GM18517 (cell line): ENCODE measurements around the gene PRR5.
A peak's percentile ranks its signal among the peaks of the same experiment; 100 is the strongest.
"Not testable (repeated sequence)": the region's sequence is repeated elsewhere in the genome, so short reads cannot be mapped to it uniquely, and the experiment has no call there.

Experiments used
- ATAC-seq: cut with Tn5 transposase; IDR thresholded peaks from one replicate; pipeline ENCODE4 v1.9.1; 2021; ENCODE audit warnings: mild to moderate bottlenecking, moderate library complexity; ENCODE audit not compliant: unreplicated experiment

Gene PRR5, protein sequence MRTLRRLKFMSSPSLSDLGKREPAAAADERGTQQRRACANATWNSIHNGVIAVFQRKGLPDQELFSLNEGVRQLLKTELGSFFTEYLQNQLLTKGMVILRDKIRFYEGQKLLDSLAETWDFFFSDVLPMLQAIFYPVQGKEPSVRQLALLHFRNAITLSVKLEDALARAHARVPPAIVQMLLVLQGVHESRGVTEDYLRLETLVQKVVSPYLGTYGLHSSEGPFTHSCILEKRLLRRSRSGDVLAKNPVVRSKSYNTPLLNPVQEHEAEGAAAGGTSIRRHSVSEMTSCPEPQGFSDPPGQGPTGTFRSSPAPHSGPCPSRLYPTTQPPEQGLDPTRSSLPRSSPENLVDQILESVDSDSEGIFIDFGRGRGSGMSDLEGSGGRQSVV

DNA sequence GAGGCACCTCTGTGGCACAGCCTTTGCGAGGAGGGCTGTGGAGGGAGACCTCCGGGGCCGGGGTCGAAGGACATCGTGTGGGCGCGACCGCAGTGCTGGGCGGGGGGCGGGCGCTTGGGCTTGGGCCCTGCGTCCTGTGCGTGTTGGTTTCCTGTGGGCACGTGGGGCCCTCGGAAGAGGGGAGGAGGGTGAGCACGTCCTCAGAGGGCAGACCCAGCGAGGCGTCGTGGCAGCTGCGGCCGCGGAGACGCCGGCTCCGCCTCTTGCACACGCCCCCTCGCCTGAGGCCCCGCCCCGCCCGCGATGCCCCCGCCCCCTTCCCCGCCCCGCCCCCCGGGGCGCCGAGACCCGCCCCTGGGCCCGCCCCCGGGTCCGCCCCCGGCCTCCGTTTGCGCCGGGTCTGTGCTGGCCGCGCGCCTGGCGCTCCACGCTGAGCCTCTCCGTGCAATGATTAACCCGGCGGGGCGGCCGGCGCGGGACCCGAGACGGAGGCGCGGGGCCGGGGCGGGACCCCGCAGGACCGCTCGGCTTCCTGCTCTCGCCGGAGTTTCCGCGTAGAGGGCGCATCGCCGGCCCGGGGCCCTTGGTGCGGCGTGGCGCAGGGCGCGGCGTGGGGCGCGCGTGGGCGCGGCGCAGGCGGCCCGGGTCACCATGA lies at the start of gene PRR5:
Gene PRR5 (plus strand): TSS at position 381 of the 655 bp plus-strand sequence. CDS start 271 bp downstream, at position 652.
- ATAC-seq: peak; percentile 47

DNA sequence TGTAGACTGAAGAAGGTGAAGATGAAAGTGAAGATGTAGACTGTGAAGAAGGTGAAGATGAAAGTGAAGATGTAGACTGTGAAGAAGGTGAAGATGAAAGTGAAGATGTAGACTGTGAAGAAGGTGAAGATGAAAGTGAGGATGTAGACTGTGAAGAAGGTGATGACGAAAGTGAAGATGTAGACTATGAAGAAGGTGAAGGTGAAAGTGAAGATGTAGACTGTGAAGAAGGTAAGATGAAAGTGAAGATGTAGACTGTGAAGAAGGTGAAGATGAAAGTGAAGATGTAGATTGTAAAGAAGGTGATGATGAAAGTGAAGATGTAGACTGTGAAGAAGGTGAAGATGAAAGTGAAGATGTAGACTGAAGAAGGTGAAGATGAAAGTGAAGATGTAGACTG lies 49.1 kb upstream of the PRR5 start:
- not testable (repeated sequence) for ATAC-seq

- ATAC-seq: no peak
Measured at GRCh38 chr22:44658311-44658953, 43.6 kb upstream of the PRR5 start.

GRCh38 chr22:44659140-44659539 lies 42.9 kb upstream of the PRR5 start:
- no peak for ATAC-seq

- ATAC-seq: no peak
Measured at GRCh38 chr22:44660051-44660830, 41.8 kb upstream of the PRR5 start.

- ATAC-seq: no peak
Measured at GRCh38 chr22:44661070-44661469, 40.9 kb upstream of the PRR5 start.

DNA sequence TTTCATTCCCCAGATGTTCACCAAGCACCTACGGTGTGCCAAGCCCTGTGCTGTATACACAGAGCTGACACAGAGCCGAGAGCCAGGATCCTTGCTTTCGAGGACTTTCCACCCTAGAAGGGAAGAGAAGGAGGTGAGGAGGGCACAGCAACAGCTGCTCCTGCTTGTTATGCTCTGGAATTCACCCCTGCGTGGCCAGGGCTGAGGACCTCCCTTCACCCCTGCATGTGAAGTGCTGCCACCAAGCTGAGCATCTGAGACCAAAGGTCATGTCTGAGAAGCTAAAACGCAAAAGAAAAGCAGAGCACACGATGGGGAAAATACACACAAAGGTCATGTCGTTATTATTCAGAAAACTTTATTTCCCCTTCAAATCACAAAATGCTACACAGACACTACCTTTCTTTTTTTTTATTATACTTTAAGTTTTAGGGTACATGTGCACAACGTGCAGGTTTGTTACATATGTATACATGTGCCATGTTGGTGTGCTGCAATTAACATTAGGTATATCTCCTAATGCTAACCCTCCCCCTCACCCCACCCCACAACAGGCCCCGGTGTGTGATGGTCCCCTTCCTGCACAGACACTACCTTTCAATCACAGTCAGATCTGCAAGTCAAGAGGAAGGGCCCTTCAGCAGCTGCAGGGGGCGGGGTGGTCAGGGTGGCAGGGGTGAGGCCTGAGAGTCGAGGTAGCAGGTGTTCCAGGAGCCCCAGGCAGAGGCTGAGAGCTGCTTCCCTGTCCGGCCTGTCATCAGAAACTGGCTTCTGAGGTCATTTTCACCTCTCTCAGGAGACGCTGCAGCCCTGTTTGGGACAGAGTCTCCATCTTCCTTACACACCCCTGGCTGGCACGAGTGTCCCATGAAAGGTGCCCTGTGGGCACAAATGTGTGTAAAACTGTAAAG lies 40.1 kb upstream of the PRR5 start:
- no peak for ATAC-seq

- no peak for ATAC-seq
Measured at GRCh38 chr22:44663256-44663999, 38.6 kb upstream of the PRR5 start.

DNA sequence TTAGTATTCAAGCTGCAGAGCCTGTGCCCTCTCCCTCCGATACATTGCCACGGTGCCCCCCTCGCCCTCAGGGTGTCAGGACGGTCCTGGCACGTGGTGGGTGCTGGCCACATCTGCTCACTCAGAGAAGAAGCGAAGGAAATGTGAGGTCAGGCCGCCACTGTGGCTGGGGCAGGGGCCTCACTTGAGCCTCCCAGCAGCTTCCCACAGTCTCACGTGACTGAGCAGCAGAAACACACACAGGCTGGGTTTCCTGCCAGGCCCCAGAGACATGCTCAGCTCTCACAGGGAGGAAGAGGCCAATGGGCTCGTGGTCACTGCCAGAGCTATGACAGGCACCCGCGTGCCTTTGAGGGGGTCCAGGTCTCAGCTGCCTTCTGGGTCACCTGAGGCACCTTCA lies 37.9 kb upstream of the PRR5 start:
- ATAC-seq: no peak

DNA sequence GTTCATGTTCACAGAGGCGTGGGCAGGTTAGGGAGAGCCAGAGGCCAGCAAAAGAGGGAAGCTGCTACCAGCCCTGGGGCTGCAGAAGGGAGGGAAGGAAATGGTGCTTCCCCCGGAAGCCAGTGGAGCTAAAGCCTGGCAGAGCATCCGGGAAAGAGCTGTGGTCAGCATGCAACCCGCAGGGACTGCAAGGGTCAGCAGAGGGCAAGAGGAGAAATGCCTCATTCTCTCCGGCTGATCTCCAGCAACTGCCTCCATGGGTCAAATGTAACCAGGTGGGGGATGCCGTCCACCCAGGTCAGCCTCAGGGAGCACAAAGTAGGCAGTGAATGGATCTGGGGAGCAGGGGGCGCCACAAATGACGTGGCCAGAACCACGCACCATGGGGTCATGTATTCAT lies 36.9 kb upstream of the PRR5 start:
- no peak for ATAC-seq

DNA sequence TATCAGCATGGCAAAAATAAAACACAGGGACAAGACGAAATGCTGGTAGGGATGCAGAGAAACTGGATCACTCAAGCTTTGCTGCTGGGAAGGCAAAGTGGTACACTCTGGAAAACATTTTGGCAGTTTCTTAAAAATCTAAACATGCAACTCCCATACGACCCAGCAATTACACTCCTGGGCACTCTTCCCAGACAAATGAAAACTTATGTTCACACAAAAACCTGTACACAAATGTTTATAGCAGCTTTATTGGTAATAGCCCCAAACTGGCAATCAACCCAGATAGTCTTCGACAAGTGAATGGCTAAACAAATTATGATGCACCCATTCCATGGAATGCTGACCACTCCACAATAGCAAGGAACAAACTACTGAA lies 35.8 kb upstream of the PRR5 start:
- no peak for ATAC-seq

DNA sequence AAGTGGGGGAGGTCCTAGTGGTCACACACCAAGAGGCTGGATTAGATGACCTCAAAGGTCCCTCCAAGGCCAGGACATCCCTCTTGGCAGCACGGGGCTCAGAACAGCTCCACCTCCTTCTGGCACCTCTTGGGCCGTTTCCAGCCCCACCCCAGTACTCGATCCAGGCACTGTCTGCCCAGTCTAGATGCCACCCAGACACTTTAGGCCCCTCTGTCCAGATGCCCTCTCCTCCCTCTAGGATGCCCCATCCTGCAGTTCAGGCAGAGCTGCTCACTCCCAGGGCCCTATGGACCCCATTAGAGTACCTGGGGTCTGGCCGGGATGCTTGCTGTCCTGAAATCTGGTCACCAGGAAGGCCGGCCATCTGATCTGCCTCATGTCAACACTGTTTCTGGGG lies 34.7 kb upstream of the PRR5 start:
- ATAC-seq: no peak

DNA sequence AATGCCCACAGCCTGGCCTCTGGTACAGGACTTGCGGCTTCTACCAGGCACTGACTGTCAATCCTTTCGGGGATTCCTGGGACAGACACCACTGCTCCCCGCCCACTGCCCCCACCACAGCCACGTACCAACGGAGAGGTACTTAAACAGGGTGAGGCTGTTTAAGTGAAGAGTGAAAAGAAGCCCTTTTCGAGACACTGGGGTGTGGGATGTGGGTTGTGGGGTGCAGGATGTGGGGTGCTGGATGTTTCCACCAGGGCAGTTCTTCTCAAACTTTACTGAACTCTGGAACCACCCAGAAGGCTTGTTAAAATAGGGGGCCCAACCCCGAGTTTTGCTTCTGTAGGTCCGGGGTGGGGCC lies 34.2 kb upstream of the PRR5 start:
- no peak for ATAC-seq

- no peak for ATAC-seq
Measured at GRCh38 chr22:44668190-44668885, 33.7 kb upstream of the PRR5 start.

- no peak for ATAC-seq
Measured at GRCh38 chr22:44668886-44669521, 33.0 kb upstream of the PRR5 start.

GRCh38 chr22:44669561-44669976 lies 32.4 kb upstream of the PRR5 start:
- ATAC-seq: no peak

DNA sequence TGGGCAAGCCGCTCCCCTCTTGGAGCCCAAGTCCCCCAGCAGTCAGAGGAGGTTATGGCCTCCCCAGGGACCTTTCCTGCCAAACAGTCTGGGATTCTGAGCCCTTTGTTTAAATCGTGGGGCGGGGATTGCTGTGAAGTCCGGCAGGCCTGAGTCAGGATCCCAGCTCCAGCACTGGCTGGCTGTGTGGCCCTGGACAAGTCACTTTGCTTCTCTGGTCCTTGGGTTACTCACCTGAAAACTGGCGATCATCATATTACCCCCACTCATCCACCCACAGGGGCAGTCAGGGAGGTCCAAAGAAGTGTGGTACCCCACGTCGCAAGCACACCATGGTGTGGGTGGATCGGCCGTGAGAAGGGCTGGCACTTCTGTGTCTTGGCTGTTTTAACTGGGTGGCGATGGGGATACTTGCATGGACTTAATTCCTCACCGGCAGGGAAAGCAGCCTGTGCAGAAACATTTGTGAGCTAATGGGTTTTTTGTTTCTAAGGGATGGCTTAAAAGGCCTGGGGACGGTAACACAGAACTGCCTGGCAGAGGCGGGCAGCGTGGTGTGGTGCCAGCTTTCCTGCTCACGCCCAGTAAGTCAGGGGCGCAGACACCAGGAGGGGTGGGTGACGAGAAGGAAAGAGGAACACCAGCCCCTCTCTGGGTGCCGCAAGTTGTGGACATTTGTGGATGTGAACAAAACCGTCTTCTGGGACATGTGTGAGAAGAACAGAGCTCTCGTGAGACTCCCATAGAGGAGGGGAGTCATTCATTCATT lies 31.6 kb upstream of the PRR5 start:
- ATAC-seq: no peak

- ATAC-seq: no peak
Measured at GRCh38 chr22:44671742-44672141, 30.3 kb upstream of the PRR5 start.
